Measurements from ENCODE around the gene TBC1D4. TPM values are rescaled to one million over a fixed set of nuclear protein-coding genes. Genes with fewer than 3 reads are reported as not detected.

Gene TBC1D4
- total RNA-seq, 1 donor from 2014 or later = 25.6 TPM

- Mint-ChIP-seq H3K9me3 (ENCODE audit: unreplicated experiment) (no peaks in the 10 kb centered on the region), H3K4me3 (ENCODE audit: unreplicated experiment) (no peak overlapping the region), H3K27me3 (ENCODE audit: low read depth, unreplicated experiment) (no peaks in the 10 kb centered on the region), H3K4me1 (ENCODE audit: low read depth, unreplicated experiment) (peaks cover 59% of the 10 kb centered on the region), H3K36me3 (ENCODE audit: low read depth, unreplicated experiment) (no peaks in the 10 kb centered on the region), H3K27ac (ENCODE audit: unreplicated experiment) (peak overlapping the region; percentile 72)
- Histone ChIP-seq H3K79me2 (ENCODE audit: insufficient read depth, low read length) (peaks cover 27% of the 10 kb centered on the region), H3K4me3 (ENCODE audit: insufficient read depth, low read depth, low read length) (no peak overlapping the region), H2AFZ (ENCODE audit: low read depth, low read length) (no peak overlapping the region), H3K27me3 (ENCODE audit: insufficient read depth, low read length) (no peaks in the 10 kb centered on the region), H3K4me1 (ENCODE audit: insufficient read depth, low read length) (peaks cover 61% of the 10 kb centered on the region), H3K9me3 (ENCODE audit: insufficient read depth, low read depth, low read length) (no peaks in the 10 kb centered on the region), H3K36me3 (ENCODE audit: insufficient read depth, low read length) (no peaks in the 10 kb centered on the region), H4K20me1 (ENCODE audit: insufficient read depth, low read length) (no peaks in the 10 kb centered on the region), H3K4me2 (ENCODE audit: low read length) (peak overlapping the region; percentile 9), H3K27ac (ENCODE audit: low read depth, low read length) (peak overlapping the region; percentile 94), H3K9ac (ENCODE audit: low read length) (no peak overlapping the region)
- TF ChIP-seq CTCF (IDR thresholded peaks at IDR 0.05; ENCODE audit: insufficient read depth, low read depth, low read length) (no peak), EZH2 (IDR thresholded peaks at IDR 0.05; ENCODE audit: insufficient read depth, low read length) (no peak)
- FAIRE-seq (peak; percentile 86), DNase-seq (ENCODE audit: low read depth) (no peak)
Observed at GRCh38 chr13:75364131-75364713, 117.7 kb downstream of the TBC1D4 start.

- H3K4me1 Mint-ChIP-seq (ENCODE audit: low read depth, unreplicated experiment) = peaks cover 58% of the 10 kb centered on the region
- no peak overlapping the region for H2AFZ ChIP-seq (ENCODE audit: low read depth, low read length)
- DNase-seq (ENCODE audit: low read depth) (no peak), FAIRE-seq (no peak)
- H3K4me2 ChIP-seq (ENCODE audit: low read length) = no peak overlapping the region
- no peak overlapping the region for H3K4me3 Mint-ChIP-seq (ENCODE audit: unreplicated experiment)
- no peaks in the 10 kb centered on the region for H3K27me3 Mint-ChIP-seq (ENCODE audit: low read depth, unreplicated experiment)
- H3K4me3 ChIP-seq (ENCODE audit: insufficient read depth, low read depth, low read length) = no peak overlapping the region
- no peaks in the 10 kb centered on the region for H4K20me1 ChIP-seq (ENCODE audit: insufficient read depth, low read length)
- H3K9me3 Mint-ChIP-seq (ENCODE audit: unreplicated experiment) = no peaks in the 10 kb centered on the region
- H3K9ac ChIP-seq (ENCODE audit: low read length) = no peak overlapping the region
- H3K79me2 ChIP-seq (ENCODE audit: insufficient read depth, low read length) = peaks cover 27% of the 10 kb centered on the region
- TF ChIP-seq EZH2 (IDR thresholded peaks at IDR 0.05; ENCODE audit: insufficient read depth, low read length) (no peak), CTCF (IDR thresholded peaks at IDR 0.05; ENCODE audit: insufficient read depth, low read depth, low read length) (no peak)
- H3K36me3 Mint-ChIP-seq (ENCODE audit: low read depth, unreplicated experiment) = no peaks in the 10 kb centered on the region
- H3K27ac ChIP-seq (ENCODE audit: low read depth, low read length) = peak overlapping the region; percentile 15
- H3K36me3 ChIP-seq (ENCODE audit: insufficient read depth, low read length) = no peaks in the 10 kb centered on the region
- peak overlapping the region; percentile 56 for H3K27ac Mint-ChIP-seq (ENCODE audit: unreplicated experiment)
- H3K27me3 ChIP-seq (ENCODE audit: insufficient read depth, low read length) = no peaks in the 10 kb centered on the region
- peaks cover 64% of the 10 kb centered on the region for H3K4me1 ChIP-seq (ENCODE audit: insufficient read depth, low read length)
- no peaks in the 10 kb centered on the region for H3K9me3 ChIP-seq (ENCODE audit: insufficient read depth, low read depth, low read length)
Observed at GRCh38 chr13:75363371-75363770, 118.6 kb downstream of the TBC1D4 start.

GRCh38 chr13:75362026-75362425 is 119.9 kb downstream of the TBC1D4 start:
- no peak overlapping the region for H3K27ac ChIP-seq (ENCODE audit: low read depth, low read length)
- no peak overlapping the region for H3K9ac ChIP-seq (ENCODE audit: low read length)
- no peak overlapping the region for H3K27ac Mint-ChIP-seq (ENCODE audit: unreplicated experiment)
- H3K4me3 Mint-ChIP-seq (ENCODE audit: unreplicated experiment) = no peak overlapping the region
- no peaks in the 10 kb centered on the region for H4K20me1 ChIP-seq (ENCODE audit: insufficient read depth, low read length)
- H3K4me1 Mint-ChIP-seq (ENCODE audit: low read depth, unreplicated experiment) = peaks cover 59% of the 10 kb centered on the region
- H3K79me2 ChIP-seq (ENCODE audit: insufficient read depth, low read length) = peaks cover 27% of the 10 kb centered on the region
- TF ChIP-seq EZH2 (IDR thresholded peaks at IDR 0.05; ENCODE audit: insufficient read depth, low read length) = no peak
- TF ChIP-seq CTCF (IDR thresholded peaks at IDR 0.05; ENCODE audit: insufficient read depth, low read depth, low read length) = no peak
- H3K27me3 ChIP-seq (ENCODE audit: insufficient read depth, low read length) = no peaks in the 10 kb centered on the region
- no peaks in the 10 kb centered on the region for H3K9me3 ChIP-seq (ENCODE audit: insufficient read depth, low read depth, low read length)
- H3K4me2 ChIP-seq (ENCODE audit: low read length) = no peak overlapping the region
- H3K9me3 Mint-ChIP-seq (ENCODE audit: unreplicated experiment) = no peaks in the 10 kb centered on the region
- H3K4me3 ChIP-seq (ENCODE audit: insufficient read depth, low read depth, low read length) = no peak overlapping the region
- no peaks in the 10 kb centered on the region for H3K36me3 ChIP-seq (ENCODE audit: insufficient read depth, low read length)
- no peaks in the 10 kb centered on the region for H3K27me3 Mint-ChIP-seq (ENCODE audit: low read depth, unreplicated experiment)
- no peak overlapping the region for H2AFZ ChIP-seq (ENCODE audit: low read depth, low read length)
- no peaks in the 10 kb centered on the region for H3K36me3 Mint-ChIP-seq (ENCODE audit: low read depth, unreplicated experiment)
- DNase-seq (ENCODE audit: low read depth) (no peak), FAIRE-seq (no peak)
- H3K4me1 ChIP-seq (ENCODE audit: insufficient read depth, low read length) = peaks cover 62% of the 10 kb centered on the region

Measured in astrocyte (in vitro differentiated cells and primary cell).